Loucy (cell line): ENCODE measurements around the gene FLT4.

Source experiments
- CTCF ChIP-seq: fragments of 200-600 bp; sonication (generic); conservative IDR thresholded peaks from 2 replicates; pipeline ENCODE4 v1.5.1; 2014; ENCODE audit warnings: mild to moderate bottlenecking, antibody characterized with exemption, low read length
- EZH2phosphoT487 ChIP-seq: fragments of 200-600 bp; IDR thresholded peaks from 2 replicates; pipeline ENCODE4 v1.6.1; 2018; ENCODE audit warnings: antibody characterized with exemption, mild to moderate bottlenecking, moderate library complexity, borderline replicate concordance

GRCh38 chr5:180618487-180618828 lies 30.9 kb downstream of the FLT4 start:
- TF ChIP-seq CTCF (no peak), EZH2phosphoT487 (no peak)
